Fibroblast of lung (primary cell): ENCODE results near the gene HEPACAM.

Experiments used
- CTCF ChIP-seq, 2 donors: IDR thresholded peaks in 1 of 2; conservative IDR thresholded peaks in 1 of 2; 1 replicate in 1 of 2; 2 replicates in 1 of 2; pipeline ENCODE4 v1.5.1; 2011 to 2012; ENCODE audit warnings: low read length in 2 of 2, control low read depth in 1 of 2, inconsistent platforms in 1 of 2, low read depth in 1 of 2, mild to moderate bottlenecking in 1 of 2
- EZH2 ChIP-seq: IDR thresholded peaks from 2 replicates; pipeline ENCODE4 v1.5.1; 2012; ENCODE audit warnings: low read length, control low read depth, mild to moderate bottlenecking; ENCODE audit errors: missing control alignments

- TF ChIP-seq CTCF (conservative IDR thresholded peaks at IDR 0.05 in 1 of 2, IDR thresholded peaks at IDR 0.05 in 1 of 2; ENCODE audit: low read depth in 1 of 2, low read length in 2 of 2) (no peak), EZH2 (no peak)
Measured at GRCh38 chr11:124892750-124893454, 42.9 kb downstream of the HEPACAM start.
